ENCODE measurements around the gene DUOX1.

DNA sequence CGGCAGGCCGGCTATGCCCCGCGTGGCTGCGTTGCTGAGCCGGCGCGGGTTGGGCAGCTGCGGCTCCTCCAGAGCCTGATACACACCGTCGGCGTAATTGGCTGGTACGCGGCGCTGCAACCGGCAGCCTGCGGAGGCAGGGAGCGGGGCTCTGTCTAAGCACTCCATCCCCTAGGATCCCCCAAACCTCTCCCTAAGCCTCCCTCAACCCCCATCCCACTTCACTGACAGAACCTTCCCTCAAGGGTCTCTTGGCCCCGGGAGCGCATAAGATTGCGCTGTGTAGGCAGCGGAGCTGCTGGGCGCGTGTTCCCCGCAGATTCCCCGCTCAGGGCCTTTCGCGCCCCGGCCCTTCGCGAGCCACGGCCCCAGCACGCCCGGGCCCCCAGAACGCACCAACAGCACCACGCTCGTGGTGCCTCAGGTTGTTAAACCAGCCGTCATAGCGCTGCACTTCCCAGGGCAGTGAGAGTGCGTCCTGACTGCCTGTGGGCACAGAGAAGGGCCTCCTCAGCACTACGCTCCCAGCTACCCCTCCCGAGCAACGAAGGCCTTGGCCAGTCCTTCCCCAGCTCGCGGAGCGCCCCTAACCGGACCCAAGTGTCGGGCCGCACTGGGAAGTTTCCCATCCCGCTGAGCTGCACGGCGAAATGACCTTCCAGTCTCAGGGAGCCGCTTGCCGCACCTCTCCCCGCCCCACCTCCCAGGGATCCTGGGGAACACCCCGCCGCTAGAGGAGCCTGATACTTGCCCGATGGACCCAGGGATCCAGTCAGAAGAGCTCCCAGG lies 17.0 kb upstream of the DUOX1 start:
- TF ChIP-seq, protein P1, sequence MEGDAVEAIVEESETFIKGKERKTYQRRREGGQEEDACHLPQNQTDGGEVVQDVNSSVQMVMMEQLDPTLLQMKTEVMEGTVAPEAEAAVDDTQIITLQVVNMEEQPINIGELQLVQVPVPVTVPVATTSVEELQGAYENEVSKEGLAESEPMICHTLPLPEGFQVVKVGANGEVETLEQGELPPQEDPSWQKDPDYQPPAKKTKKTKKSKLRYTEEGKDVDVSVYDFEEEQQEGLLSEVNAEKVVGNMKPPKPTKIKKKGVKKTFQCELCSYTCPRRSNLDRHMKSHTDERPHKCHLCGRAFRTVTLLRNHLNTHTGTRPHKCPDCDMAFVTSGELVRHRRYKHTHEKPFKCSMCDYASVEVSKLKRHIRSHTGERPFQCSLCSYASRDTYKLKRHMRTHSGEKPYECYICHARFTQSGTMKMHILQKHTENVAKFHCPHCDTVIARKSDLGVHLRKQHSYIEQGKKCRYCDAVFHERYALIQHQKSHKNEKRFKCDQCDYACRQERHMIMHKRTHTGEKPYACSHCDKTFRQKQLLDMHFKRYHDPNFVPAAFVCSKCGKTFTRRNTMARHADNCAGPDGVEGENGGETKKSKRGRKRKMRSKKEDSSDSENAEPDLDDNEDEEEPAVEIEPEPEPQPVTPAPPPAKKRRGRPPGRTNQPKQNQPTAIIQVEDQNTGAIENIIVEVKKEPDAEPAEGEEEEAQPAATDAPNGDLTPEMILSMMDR (IDR thresholded peaks at IDR 0.05 in 2 of 3, conservative IDR thresholded peaks at IDR 0.05 in 1 of 3; ENCODE audit: borderline replicate concordance in 1 of 3, insufficient read depth in 1 of 3, low read depth in 2 of 3, low read length in 2 of 3) = no peak
- no peak for TF ChIP-seq ZNF274 (IDR thresholded peaks at IDR 0.05; ENCODE audit: low read depth, low read length)
- no peak for TF ChIP-seq EZH2 (IDR thresholded peaks at IDR 0.05)
- TF ChIP-seq JUND (IDR thresholded peaks at IDR 0.05) = no peak
- TF ChIP-seq, protein P2, sequence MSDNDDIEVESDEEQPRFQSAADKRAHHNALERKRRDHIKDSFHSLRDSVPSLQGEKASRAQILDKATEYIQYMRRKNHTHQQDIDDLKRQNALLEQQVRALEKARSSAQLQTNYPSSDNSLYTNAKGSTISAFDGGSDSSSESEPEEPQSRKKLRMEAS (IDR thresholded peaks at IDR 0.05) = no peak
- TF ChIP-seq EGR1 (IDR thresholded peaks at IDR 0.05; ENCODE audit: low read depth) = no peak
- no peak for TF ChIP-seq SRF (IDR thresholded peaks at IDR 0.05; ENCODE audit: low read depth)
- no peak for TF ChIP-seq SP1 (IDR thresholded peaks at IDR 0.05; ENCODE audit: low read depth)
- no peak for TF ChIP-seq POLR2A (IDR thresholded peaks at IDR 0.05; ENCODE audit: borderline replicate concordance, extremely low read depth, insufficient read depth, insufficient read length)
- no peak for TF ChIP-seq SIN3A (IDR thresholded peaks at IDR 0.05; ENCODE audit: low read depth)
- TF ChIP-seq YY1 (IDR thresholded peaks at IDR 0.05; ENCODE audit: extremely low read depth, insufficient replicate concordance, low read depth, low read length) = no peak
- TF ChIP-seq, protein P3, sequence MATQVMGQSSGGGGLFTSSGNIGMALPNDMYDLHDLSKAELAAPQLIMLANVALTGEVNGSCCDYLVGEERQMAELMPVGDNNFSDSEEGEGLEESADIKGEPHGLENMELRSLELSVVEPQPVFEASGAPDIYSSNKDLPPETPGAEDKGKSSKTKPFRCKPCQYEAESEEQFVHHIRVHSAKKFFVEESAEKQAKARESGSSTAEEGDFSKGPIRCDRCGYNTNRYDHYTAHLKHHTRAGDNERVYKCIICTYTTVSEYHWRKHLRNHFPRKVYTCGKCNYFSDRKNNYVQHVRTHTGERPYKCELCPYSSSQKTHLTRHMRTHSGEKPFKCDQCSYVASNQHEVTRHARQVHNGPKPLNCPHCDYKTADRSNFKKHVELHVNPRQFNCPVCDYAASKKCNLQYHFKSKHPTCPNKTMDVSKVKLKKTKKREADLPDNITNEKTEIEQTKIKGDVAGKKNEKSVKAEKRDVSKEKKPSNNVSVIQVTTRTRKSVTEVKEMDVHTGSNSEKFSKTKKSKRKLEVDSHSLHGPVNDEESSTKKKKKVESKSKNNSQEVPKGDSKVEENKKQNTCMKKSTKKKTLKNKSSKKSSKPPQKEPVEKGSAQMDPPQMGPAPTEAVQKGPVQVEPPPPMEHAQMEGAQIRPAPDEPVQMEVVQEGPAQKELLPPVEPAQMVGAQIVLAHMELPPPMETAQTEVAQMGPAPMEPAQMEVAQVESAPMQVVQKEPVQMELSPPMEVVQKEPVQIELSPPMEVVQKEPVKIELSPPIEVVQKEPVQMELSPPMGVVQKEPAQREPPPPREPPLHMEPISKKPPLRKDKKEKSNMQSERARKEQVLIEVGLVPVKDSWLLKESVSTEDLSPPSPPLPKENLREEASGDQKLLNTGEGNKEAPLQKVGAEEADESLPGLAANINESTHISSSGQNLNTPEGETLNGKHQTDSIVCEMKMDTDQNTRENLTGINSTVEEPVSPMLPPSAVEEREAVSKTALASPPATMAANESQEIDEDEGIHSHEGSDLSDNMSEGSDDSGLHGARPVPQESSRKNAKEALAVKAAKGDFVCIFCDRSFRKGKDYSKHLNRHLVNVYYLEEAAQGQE (IDR thresholded peaks at IDR 0.05; ENCODE audit: low read depth) = no peak
- TF ChIP-seq ZFX (IDR thresholded peaks at IDR 0.05) = no peak

Data from HCT116 (cell line).